ENCODE measurements around the gene ALX3.
A peak's percentile ranks its signal among the peaks of the same experiment; 100 is the strongest.
"Not testable (repeated sequence)": the region's sequence is repeated elsewhere in the genome, so short reads cannot be mapped to it uniquely, and the experiment has no call there.

Gene ALX3

GRCh38 chr1:110047463-110047862 is 23.0 kb downstream of the ALX3 start:
- no peak for DNase-seq (ENCODE audit: low read depth)

DNA sequence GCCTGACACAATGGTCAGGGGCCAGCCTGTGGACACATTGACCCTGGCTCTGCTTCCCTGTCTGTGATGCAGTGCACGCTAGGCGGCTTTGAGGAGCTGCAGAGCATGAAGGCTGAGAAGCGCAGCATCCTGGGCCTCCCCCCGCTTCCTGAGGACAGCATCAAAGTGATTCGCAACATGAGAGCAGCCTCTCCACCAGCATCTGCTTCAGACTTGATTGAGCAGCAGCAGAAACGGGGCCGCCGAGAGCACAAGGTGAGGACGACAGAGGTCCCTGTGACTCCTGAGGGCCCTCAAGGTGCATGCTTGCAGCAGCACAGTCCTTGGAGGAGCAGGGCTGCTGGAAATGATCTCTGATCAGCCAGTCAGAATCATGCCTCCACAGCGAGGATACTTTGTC is 27.5 kb downstream of the ALX3 start:
- DNase-seq (ENCODE audit: low read depth): no peak

- peak; percentile 10 for DNase-seq (ENCODE audit: low read depth)
Measured at GRCh38 chr1:110040548-110040947, 29.9 kb downstream of the ALX3 start.

GRCh38 chr1:110039641-110040040 is 30.8 kb downstream of the ALX3 start:
- no peak for DNase-seq (ENCODE audit: low read depth)

DNA sequence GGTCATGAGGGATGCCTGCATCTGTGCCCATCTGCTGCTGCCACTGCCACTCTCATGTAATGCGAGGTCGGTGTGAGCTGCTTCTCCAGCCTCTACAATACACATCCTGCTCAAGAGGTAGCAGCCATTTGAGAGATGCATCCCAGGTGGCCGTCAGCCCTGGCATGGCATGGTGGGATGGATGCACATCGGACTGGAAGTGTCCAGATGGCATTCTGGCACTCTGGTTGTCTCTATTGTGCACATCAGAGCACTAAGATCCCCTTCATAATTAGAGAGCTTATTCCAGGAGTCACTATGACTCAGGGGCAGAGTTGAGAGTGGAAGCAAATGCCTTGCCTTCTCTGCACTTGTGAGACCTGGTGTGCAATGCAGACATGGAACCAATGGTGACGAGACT is 32.2 kb downstream of the ALX3 start:
- no peak for DNase-seq (ENCODE audit: low read depth)

- DNase-seq (ENCODE audit: low read depth): no peak
Measured at GRCh38 chr1:110035236-110035752, 35.2 kb downstream of the ALX3 start.

- peak; percentile 87 for DNase-seq (ENCODE audit: low read depth)
Measured at GRCh38 chr1:110034451-110035235, 35.8 kb downstream of the ALX3 start, which contains the start of gene STRIP1. Gene STRIP1, plus strand, starts transcription at chr1:110034624. Its CDS starts 14 bp downstream, at chr1:110034638.

DNA sequence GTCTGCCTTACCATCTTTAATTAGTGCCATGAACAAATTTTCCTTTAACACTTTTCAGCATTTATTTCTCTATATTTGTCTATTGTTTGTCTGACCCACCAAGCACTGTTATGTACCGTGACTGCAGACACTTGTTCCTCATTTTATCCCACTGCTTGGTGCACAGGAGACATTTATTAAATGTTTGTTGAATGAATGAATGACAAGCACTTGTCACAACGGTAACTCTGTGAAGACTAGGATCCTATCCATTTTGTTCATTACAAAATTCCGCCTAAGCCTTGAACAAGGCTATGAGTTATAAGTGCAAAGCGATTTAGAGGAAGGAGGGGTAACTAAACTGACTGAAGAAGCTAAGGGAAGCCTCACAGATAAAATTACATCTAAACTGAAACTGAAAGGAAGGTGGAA is 36.4 kb downstream of the ALX3 start:
- DNase-seq (ENCODE audit: low read depth): no peak

- DNase-seq (ENCODE audit: low read depth): no peak
Measured at GRCh38 chr1:110033421-110033820, 37.1 kb downstream of the ALX3 start.

DNA sequence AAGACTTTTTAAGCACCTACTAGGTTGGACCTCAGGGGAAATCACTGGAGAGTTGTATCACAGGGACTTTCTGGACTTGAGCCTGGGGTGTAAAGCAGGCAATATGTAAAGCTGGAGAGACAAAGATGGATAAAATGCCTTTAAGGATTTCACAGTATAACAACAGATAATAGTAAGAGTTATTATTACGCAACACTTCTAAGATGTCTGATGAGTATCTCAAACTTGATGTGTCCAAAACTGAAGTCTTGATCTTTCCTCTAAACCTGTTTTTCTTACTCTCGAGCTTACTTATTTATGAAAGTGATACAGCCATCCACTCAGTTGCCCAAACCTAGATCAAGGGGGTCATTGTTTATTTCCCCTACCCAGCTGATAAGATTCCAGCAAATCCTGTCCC is 38.1 kb downstream of the ALX3 start:
- DNase-seq (ENCODE audit: low read depth): no peak

GRCh38 chr1:110030687-110031086 is 39.8 kb downstream of the ALX3 start:
- not testable (repeated sequence) for DNase-seq (ENCODE audit: low read depth)

DNA sequence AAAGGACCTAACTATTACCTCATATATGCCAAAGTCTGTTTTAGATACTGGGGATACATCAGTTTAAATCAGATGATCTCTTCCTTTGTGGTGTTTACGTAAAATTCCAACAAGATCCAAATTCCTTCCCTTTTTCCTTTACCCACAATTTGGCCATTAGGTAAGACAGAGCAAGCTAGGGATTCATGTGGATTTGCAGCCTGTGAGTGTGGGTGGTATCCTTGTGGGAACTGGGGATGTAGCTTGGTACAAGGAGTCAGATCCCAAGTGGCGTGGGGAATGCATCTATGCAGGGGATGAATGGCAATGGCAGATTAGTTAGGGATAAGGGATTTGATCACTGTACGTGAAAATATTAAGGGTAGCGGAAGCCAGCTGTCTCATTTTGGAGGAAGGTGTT is 45.9 kb downstream of the ALX3 start:
- DNase-seq (ENCODE audit: low read depth): no peak

- no peak for DNase-seq (ENCODE audit: low read depth)
Measured at GRCh38 chr1:110021285-110021684, 49.2 kb downstream of the ALX3 start.

DNA sequence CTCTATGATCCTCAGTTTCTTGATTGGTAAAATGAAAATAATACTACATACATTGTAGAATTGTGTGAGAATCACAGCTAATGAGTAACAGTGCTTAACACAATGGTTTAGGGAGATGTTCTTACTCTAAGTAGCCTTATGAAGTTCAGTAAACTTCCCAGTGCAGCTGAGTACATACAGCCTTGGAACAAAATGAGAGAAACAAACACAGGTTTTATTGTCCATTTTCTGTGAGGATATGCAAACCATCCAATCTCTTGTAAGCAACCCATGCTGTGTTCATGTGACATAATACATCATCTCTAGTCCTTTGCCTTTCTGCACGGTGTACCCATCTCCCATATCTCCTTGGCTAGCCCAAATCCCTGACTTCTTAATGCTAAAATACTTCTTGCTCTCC is 50.7 kb downstream of the ALX3 start:
- no peak for DNase-seq (ENCODE audit: low read depth)

- DNase-seq (ENCODE audit: low read depth): no peak
Measured at GRCh38 chr1:110018396-110018795, 52.1 kb downstream of the ALX3 start.

DNA sequence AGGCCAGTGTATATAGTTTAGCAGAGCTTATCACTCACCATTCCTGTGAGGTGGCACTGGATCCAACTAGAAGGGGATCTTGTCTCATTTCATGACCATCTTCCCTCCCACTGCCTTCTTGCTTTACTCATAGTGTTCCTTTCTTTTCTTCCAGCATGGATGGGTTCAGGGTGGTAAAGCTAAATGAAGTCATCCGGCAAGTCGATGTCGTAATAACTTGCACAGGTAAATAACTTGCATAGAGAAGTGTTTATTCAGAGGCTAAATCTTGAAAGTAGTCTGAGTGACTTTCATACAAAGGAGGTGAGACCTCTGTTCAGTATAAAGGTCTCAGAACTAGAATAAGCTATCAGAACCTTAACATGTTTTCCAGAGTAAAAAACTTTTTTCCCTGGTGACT is 52.7 kb downstream of the ALX3 start:
- DNase-seq (ENCODE audit: low read depth): no peak

- DNase-seq (ENCODE audit: low read depth): no peak
Measured at GRCh38 chr1:110012100-110012780, 58.2 kb downstream of the ALX3 start.

GRCh38 chr1:110011527-110012041 is 58.9 kb downstream of the ALX3 start:
- DNase-seq (ENCODE audit: low read depth): no peak
